Measurements from ENCODE around the gene TMEM238. TPM values are rescaled to one million over a fixed set of nuclear protein-coding genes. Genes with fewer than 3 reads are reported as not detected.
A peak's percentile ranks its signal among the peaks of the same experiment; 100 is the strongest.

Gene TMEM238
- total and polyA plus RNA-seq, 4 donors, result 0.94 to 2.4 TPM; not detected in 2

DNA sequence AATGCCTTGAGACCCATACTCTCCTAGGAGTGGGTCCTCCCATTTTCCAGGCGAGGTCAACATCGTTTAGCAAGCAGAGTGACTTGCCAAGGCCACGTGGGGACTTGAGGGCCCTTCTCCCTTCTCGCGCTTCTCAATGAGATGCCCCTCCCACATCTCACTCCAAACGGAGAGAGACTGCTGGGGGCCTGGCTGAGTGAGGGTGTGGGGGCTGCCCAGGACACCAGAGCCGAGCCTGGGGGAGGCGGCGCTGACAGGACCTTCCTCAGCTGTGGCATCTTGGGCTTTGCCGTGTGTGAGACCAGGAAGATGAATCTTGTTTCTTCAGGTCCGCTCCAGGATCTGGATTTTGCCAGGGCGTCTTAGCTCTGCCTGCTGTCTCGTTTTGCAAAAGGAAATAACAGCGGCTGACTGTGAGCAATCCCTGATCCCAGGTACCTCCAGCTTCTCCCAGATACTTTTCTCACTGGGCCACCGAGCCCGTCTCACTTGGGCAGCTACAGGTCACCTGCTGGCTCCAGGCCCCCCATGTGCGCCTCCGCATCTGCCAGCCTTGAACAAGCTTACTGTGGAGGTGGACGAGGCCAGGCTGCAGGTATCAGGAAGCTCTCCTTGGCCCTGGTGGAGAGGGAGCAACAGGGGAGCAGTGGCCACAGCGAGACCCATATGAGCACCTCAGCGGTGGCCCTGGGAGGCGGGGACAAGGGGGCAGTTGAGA lies 35.6 kb downstream of the TMEM238 start:
- 70 to 79% methylated on average over 22 of the region's 22 CpGs for WGBS, 2 donors

DNA sequence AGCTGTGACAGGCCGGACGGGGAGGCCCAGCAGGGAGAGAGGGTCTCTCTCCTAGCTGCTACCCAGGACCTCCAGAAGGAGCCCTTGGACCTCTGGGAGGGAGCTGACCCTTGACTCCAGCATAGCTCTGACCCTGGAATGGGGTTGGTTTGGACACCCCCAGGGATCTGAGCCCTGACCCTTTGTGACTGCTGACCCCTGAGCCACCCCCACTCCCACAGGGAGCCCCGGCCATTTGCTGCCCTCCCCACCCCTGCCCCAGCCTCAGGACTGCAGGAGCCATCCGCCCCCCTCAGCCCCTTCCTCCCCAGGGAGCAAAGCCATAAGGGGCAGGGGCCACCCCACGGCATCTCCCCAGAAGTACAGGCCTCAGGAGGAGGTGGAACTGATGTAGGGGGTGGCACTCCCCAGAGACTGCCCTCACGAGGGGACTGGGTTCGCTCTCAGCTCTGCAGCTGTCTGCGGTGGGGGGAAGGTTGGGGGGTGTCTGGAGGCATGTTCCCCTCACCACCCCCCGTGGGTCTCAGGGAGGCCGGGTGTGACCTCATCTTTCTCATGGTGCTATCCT lies 36.6 kb downstream of the TMEM238 start:
- no peaks in the 10 kb centered on the region for H3K9me3 ChIP-seq (ENCODE audit: control insufficient read depth, low read length)
- intact Hi-C loops (cut with DNase I), result no loop called here
- no peaks in the 10 kb centered on the region for H3K27me3 ChIP-seq (ENCODE audit: control insufficient read depth in 1 of 2, insufficient read depth in 2 of 2, low read length in 1 of 2)
- H3K4me3 ChIP-seq (ENCODE audit: low read length in 2 of 2), result no peak overlapping the region
- no peaks in the 10 kb centered on the region for H3K4me1 ChIP-seq (ENCODE audit: control insufficient read depth in 1 of 2, insufficient read depth in 2 of 2, low read length in 2 of 2)
- no peaks in the 10 kb centered on the region for H3K36me3 ChIP-seq (ENCODE audit: control insufficient read depth in 1 of 2, insufficient read depth in 2 of 2, low read length in 1 of 2)
- DNase-seq (no peak), ATAC-seq (ENCODE audit: low FRiP score) (no peak)
- no peak overlapping the region for H3K27ac ChIP-seq (ENCODE audit: low read depth in 1 of 2, low read length in 2 of 2)
- WGBS, 2 donors, result 77 to 86% methylated on average over 10 of the region's 10 CpGs

More for the DNA sequence above, 35.6 kb downstream of the TMEM238 start:
- no peak for DNase-seq
- no peak for ATAC-seq (ENCODE audit: low FRiP score)
- H3K9me3 ChIP-seq (ENCODE audit: control insufficient read depth, low read length), result no peaks in the 10 kb centered on the region
- H3K27ac ChIP-seq (ENCODE audit: low read depth in 1 of 2, low read length in 2 of 2), result no peak overlapping the region
- no peaks in the 10 kb centered on the region for H3K4me1 ChIP-seq (ENCODE audit: control insufficient read depth in 1 of 2, insufficient read depth in 2 of 2, low read length in 2 of 2)
- H3K4me3 ChIP-seq (ENCODE audit: low read length in 2 of 2), result no peak overlapping the region
- intact Hi-C loops (cut with DNase I), result no loop called here
- no peaks in the 10 kb centered on the region for H3K36me3 ChIP-seq (ENCODE audit: control insufficient read depth in 1 of 2, insufficient read depth in 2 of 2, low read length in 1 of 2)
- H3K27me3 ChIP-seq (ENCODE audit: control insufficient read depth in 1 of 2, insufficient read depth in 2 of 2, low read length in 1 of 2), result no peaks in the 10 kb centered on the region

DNA sequence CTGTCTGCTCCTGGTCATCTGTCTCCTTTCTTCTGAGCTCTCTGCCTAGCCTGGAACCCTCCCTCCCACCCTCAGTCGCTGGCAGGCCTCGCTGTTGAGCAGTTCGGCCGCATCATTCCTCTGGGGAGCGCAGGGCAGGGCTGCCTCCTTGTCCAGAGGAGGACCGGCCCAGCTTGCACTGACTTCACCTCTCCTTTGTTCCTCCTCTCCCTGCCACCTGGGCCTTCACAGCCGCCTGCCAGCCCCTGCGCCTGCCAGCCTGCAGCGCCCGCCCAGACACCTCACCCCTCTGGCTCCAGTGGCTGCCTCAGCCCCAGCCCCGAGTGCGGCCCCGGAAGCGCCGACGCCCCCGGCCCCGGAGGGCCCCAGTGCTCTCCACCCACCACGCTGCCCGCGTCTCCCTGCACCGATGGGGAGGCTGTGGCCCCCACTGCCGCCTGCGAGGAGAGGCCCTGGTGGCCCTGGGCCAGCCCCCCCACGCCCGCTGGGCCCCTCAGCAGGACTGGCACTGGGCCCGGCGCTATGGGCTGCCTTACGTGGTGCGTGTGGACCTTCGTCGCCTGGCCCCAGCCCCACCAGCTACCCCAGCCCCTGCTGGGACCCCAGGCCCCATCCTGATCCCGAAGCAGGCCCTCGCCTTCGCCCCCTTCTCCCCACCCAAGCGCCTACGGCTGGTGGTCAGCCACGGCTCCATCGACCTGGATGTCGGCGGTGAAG lies 37.2 kb downstream of the TMEM238 start:
- no peaks in the 10 kb centered on the region for H3K9me3 ChIP-seq (ENCODE audit: control insufficient read depth, low read length)
- H3K4me3 ChIP-seq (ENCODE audit: low read length in 2 of 2), result no peak overlapping the region
- ATAC-seq (ENCODE audit: low FRiP score) (no peak), DNase-seq (no peak)
- H3K27ac ChIP-seq (ENCODE audit: low read depth in 1 of 2, low read length in 2 of 2), result no peak overlapping the region
- no peaks in the 10 kb centered on the region for H3K27me3 ChIP-seq (ENCODE audit: control insufficient read depth in 1 of 2, insufficient read depth in 2 of 2, low read length in 1 of 2)
- no peaks in the 10 kb centered on the region for H3K36me3 ChIP-seq (ENCODE audit: control insufficient read depth in 1 of 2, insufficient read depth in 2 of 2, low read length in 1 of 2)
- H3K4me1 ChIP-seq (ENCODE audit: control insufficient read depth in 1 of 2, insufficient read depth in 2 of 2, low read length in 2 of 2), result no peaks in the 10 kb centered on the region
- intact Hi-C loops (cut with DNase I), result no loop called here
- WGBS, 2 donors, result 87 to 91% methylated on average over 34 to 41 of the region's 41 CpGs

DNA sequence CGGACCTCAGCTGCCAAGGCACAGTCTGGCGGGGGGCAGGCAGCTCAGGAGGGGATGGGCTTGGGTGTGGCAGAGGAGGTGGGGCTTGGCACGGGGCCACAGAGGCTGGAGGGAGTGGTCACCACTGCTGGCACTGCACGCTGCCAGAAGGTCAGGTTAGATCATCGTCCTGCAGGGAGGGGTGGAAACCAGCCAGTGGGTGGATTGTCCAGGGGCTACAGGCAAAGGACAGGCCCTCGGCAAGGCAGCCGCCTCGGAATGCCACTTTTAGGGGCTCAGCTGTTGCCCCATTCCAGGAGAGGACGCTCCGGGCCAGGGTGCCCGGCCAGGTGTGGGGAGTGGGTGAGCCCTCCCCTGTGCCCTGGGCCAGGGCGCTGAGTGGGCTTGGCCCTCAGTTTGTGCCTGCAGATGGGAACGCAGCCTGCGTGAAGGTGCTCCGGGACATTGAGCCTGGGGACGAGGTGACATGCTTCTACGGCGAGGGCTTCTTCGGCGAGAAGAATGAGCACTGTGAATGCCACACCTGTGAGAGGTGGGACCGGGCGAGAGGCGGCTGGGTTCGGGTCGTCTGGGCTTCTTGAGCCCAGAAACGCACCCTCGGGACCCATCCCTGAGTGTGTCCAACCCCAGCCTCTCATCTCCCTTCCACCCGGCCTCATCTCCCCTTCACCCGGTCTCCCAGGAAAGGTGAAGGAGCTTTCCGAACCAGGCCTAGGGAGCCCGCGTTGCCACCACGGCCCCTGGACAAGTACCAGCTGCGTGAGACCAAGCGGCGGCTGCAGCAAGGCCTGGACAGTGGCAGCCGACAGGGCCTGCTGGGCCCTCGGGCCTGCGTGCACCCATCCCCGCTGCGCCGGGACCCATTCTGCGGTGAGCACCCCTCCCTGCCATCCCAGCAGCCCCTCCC lies 38.0 kb downstream of the TMEM238 start:
- Histone ChIP-seq H3K27me3 (ENCODE audit: control insufficient read depth in 1 of 2, insufficient read depth in 2 of 2, low read length in 1 of 2) (no peaks in the 10 kb centered on the region), H3K36me3 (ENCODE audit: control insufficient read depth in 1 of 2, insufficient read depth in 2 of 2, low read length in 1 of 2) (no peaks in the 10 kb centered on the region), H3K27ac (ENCODE audit: low read depth in 1 of 2, low read length in 2 of 2) (no peak overlapping the region), H3K4me3 (ENCODE audit: low read length in 2 of 2) (no peak overlapping the region), H3K9me3 (ENCODE audit: control insufficient read depth, low read length) (no peaks in the 10 kb centered on the region), H3K4me1 (ENCODE audit: control insufficient read depth in 1 of 2, insufficient read depth in 2 of 2, low read length in 2 of 2) (no peaks in the 10 kb centered on the region)
- intact Hi-C loops (cut with DNase I), result no loop called here
- ATAC-seq (ENCODE audit: low FRiP score) (peak; percentile 5), DNase-seq (peak in 1 of 2 donors; percentile 86)
- 88% methylated on average over 42 to 43 of the region's 43 CpGs for WGBS, 2 donors

DNA sequence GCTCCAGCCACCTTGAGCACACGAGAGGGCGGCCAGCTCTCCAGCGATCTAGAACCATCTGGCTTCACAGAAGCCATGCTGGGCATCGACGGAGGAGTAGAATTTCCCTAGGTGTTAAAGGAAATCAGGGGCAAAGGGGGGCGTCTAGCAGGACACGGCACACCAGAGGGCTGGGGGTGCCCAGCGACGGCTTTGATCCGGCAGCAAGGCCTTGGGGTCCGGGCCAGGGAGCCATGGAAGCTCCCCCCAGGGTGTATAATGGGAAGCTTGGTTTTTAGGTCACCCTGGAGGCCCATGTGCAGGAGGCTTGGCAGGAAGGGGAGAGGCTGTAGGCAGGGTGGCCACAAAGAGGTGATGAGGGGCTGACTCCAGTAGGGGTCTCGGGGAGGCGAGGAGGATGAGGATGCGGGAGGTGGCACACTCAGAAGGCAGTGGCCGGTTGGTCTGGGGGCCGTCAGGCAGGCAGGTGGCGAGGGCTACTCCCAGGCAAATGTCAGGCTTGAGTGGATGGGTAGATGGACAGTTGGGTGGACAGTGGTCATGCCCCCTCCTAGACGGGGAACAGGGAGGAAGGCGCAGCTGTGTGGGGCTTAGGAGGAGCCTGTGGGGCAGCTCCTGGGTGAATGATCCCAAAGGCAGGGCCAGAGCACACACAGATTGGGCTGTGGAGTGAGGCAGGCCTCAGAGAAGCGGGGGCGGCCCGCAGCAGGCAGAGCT lies 38.8 kb downstream of the TMEM238 start:
- Histone ChIP-seq H3K4me3 (ENCODE audit: low read length in 2 of 2) (no peak overlapping the region), H3K4me1 (ENCODE audit: control insufficient read depth in 1 of 2, insufficient read depth in 2 of 2, low read length in 2 of 2) (no peaks in the 10 kb centered on the region), H3K27ac (ENCODE audit: low read depth in 1 of 2, low read length in 2 of 2) (no peak overlapping the region), H3K9me3 (ENCODE audit: control insufficient read depth, low read length) (no peaks in the 10 kb centered on the region), H3K36me3 (ENCODE audit: control insufficient read depth in 1 of 2, insufficient read depth in 2 of 2, low read length in 1 of 2) (no peaks in the 10 kb centered on the region), H3K27me3 (ENCODE audit: control insufficient read depth in 1 of 2, insufficient read depth in 2 of 2, low read length in 1 of 2) (no peaks in the 10 kb centered on the region)
- no peak for DNase-seq
- WGBS, 2 donors, result 91% methylated on average over 22 of the region's 22 CpGs
- ATAC-seq (ENCODE audit: low FRiP score), result no peak
- intact Hi-C loops (cut with DNase I), result no loop called here

DNA sequence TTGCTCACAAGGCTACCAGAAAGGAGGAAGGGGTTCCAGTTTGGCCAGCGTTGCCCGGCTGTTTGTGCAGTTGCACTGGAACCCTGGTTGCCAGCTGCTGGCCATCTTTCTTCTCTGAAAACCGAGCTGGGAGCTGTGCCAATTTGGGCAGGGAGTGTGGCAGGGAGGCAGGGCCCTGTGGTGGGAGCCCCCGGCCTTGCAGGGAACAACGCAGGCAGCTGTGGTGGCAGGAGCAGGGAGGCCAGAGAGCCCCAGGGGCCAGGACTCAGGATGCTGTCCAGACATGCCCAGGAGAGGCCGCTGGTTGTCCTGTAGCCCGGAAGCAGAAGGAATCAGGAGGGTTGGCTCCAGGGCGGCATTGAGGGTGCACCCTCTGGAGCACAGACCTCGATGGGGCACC lies 39.6 kb downstream of the TMEM238 start:
- no peak overlapping the region for H3K27ac ChIP-seq (ENCODE audit: low read depth in 1 of 2, low read length in 2 of 2)
- no peaks in the 10 kb centered on the region for H3K9me3 ChIP-seq (ENCODE audit: control insufficient read depth, low read length)
- H3K4me1 ChIP-seq (ENCODE audit: control insufficient read depth in 1 of 2, insufficient read depth in 2 of 2, low read length in 2 of 2), result no peaks in the 10 kb centered on the region
- intact Hi-C loops (cut with DNase I), result loop anchor here in 1 of 2 donors (5.0 kb wide), 1 partner anchor 38 kb away; the partner anchor contains the start of gene TMEM238
- 70 to 76% methylated on average over 8 to 9 of the region's 9 CpGs for whole genome bisulfite sequencing, 2 donors
- H3K27me3 ChIP-seq (ENCODE audit: control insufficient read depth in 1 of 2, insufficient read depth in 2 of 2, low read length in 1 of 2), result no peaks in the 10 kb centered on the region
- ATAC-seq (ENCODE audit: low FRiP score) (no peak), DNase-seq (no peak)
- no peaks in the 10 kb centered on the region for H3K36me3 ChIP-seq (ENCODE audit: control insufficient read depth in 1 of 2, insufficient read depth in 2 of 2, low read length in 1 of 2)
- no peak overlapping the region for H3K4me3 ChIP-seq (ENCODE audit: low read length in 2 of 2)

DNA sequence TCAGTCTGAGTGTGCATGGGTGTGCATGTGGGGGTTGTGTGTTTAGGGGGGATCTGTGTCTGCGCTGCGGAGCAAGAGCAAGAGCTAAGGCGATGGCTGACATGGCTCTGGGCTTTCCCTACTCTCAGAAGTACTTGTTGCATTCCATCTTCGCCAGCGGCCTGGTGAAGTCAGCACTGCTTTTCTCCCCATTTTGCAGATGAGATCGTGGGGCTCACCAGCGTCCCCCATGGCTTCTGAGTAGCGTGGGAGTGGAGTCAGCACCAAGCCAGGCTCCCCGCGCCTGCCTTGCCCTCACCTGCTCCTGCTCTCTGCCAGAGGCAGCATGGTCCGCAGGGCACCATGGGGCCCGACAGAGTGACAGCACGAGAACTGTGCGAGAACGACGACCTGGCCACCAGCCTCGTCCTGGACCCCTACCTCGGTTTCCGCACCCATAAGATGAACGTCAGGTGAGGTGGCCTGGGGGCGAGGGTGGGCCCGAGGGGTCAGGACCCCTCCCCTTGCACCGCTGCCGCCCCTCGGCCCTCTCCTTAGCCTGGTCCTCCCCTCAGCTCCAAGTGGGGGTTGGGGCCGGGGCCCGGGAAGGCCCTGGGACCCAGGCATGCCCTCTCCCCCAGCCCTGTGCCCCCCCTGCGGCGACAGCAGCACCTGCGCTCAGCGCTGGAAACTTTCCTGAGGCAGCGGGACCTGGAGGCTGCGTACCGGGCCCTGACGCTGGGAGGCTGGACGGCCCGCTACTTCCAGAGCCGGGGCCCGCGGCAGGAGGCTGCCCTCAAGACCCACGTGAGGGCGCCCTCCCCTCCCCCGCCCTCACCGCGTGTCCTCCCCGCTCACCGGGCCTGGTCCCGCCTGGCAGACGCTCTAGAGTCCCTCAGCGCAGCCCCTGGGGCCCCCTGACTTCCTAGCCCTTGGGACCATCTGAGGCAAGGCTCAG lies 42.2 kb downstream of the TMEM238 start:
- no peaks in the 10 kb centered on the region for H3K27me3 ChIP-seq (ENCODE audit: control insufficient read depth in 1 of 2, insufficient read depth in 2 of 2, low read length in 1 of 2)
- intact Hi-C loops (cut with DNase I), result loop anchor here in 1 of 2 donors (5.0 kb wide), 1 partner anchor 40 kb away; the partner anchor contains the start of gene TMEM238
- no peaks in the 10 kb centered on the region for H3K9me3 ChIP-seq (ENCODE audit: control insufficient read depth, low read length)
- DNase-seq, result no peak
- WGBS, 2 donors, result 81 to 84% methylated on average over 44 to 50 of the region's 50 CpGs
- no peak overlapping the region for H3K27ac ChIP-seq (ENCODE audit: low read depth in 1 of 2, low read length in 2 of 2)
- H3K4me3 ChIP-seq (ENCODE audit: low read length in 2 of 2), result no peak overlapping the region
- no peaks in the 10 kb centered on the region for H3K4me1 ChIP-seq (ENCODE audit: control insufficient read depth in 1 of 2, insufficient read depth in 2 of 2, low read length in 2 of 2)
- no peaks in the 10 kb centered on the region for H3K36me3 ChIP-seq (ENCODE audit: control insufficient read depth in 1 of 2, insufficient read depth in 2 of 2, low read length in 1 of 2)
- no peak for ATAC-seq (ENCODE audit: low FRiP score)

Data from aorta (tissue), 5 donors.